ENCODE results near the gene TP73.

The TP73 gene

DNA sequence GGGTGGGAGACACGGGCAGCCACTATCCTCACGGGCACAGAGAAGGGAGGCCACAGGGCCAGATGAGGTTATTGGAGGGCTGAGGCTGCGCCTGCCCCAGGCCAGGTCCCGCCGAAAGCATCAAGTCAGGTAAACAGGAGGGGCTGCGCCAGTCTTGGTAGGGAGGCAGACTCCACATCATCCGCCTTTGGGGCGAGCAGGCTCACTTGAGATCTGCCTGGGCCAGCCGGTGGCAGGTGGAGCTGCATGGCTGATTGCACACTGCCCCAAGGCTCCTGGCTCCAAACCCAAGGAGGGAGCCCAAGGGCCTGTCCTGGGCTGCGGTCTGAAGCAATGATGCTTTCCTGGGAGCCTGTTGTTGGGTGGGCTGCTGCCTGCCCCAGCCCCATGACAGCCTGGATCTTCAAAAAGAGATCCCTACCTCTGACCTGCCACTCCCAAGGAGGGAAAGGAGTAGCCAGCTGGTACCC lies 124.8 kb downstream of the TP73 start:
- no peak for DNase-seq (ENCODE audit: low read depth in 2 of 2, low spot score in 1 of 2)

DNA sequence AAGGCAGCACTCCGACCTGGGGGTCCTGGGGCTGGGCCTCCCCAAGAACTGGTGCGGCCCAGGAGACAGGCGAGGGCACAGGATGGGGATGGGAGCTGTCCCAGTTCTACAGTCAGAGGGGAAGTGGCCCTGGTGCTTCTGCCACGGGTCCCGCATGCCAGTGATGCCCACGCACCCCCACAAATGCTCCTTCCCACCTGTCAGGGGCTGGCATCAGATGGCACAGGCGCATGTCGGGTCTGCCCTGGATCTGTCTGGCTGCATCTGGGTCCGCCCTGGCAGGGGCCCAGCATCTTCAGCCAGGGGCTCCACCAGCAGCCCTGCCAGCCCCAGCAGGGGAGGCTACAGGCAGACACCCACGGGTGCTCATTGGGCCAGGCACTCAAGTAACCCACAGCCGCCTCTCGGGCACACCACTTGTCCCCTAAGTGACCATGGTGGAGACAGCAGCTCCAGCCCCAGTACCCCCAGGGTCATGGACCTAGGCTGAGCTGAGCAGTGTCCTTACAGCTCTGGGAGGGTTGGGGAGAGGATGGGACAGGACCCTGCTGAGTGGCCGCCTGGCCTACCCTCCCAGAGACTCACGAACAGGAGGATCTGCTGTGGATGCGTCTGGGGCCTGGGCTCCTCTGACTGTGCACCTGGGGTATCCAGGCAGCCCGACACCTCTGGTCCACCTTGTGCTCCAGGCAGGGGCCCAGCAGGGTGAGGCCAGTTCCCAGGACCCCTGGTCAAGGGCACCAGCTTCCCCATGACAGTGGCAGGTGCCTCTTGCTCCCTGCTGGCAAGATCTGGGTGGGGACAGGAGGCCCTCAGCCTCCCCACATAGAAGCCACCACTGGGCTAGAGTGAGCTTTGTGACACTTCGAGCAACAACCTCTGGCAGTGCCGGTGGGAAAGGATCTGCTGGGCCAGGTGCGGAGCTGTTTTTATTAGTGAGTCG lies 125.6 kb downstream of the TP73 start:
- no peak for DNase-seq (ENCODE audit: low read depth in 2 of 2, low spot score in 1 of 2)

DNA sequence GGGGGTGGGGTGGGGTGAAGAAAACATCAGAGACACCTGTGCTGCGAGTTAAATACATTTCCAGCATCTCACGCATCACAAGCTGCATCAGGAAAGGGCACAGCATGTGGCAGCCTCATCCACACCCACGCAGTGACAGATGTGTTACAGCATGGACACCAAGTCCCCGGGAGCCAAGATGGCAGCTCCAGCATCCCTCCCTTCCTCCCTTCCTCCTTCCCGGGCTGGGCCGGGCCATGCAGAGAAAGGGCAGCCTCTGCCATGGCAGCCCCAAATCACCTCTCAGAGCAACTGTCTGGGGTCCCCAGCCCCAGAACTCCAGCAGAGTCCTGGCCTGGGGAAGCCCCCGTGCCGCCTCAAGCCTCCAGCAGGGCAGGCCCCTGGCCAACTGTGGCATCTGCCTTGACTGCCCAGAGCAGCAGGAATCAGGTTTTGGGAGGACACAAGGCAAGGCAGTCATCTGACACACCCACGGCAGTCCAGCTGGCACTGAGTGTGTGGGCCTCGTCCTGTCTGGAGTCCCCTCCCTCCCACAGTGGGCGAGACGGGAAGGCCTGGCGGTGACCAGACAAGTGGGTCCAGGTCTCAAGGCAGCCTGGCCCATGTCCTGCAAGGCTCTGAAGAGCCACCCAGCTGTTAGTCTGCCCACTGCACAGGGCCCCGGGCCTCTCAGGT lies 126.4 kb downstream of the TP73 start:
- no peak for DNase-seq (ENCODE audit: low read depth in 2 of 2, low spot score in 1 of 2)

GRCh38 chr1:3779265-3779911 lies 127.1 kb downstream of the TP73 start:
- no peak for DNase-seq (ENCODE audit: low read depth in 2 of 2, low spot score in 1 of 2)

- DNase-seq (ENCODE audit: low read depth in 2 of 2, low spot score in 1 of 2), result no peak
Observed at GRCh38 chr1:3779912-3780416, 127.6 kb downstream of the TP73 start.

DNA sequence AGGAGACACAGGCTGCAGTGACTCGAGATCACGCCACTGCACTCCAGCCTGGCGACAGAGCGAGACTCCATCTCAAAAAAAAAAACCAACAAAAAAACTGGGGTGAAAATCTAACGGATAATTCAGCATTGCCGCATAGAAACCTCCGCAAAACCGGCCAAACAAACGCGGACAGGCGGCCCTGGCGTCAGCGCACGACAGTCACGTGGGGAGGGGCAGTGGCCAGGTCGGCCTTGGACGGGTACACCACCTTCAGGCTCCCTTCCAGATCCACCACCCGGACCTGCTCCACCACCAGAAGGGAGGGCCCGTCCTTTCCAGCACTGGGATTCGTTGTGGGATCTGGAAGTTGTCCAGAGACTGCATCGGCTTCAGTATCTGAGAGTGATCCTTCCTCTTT lies 128.6 kb downstream of the TP73 start:
- no peak for DNase-seq (ENCODE audit: low read depth in 2 of 2, low spot score in 1 of 2)

- no peak for DNase-seq (ENCODE audit: low read depth in 2 of 2, low spot score in 1 of 2)
Observed at GRCh38 chr1:3783651-3784474, 131.5 kb downstream of the TP73 start.

DNA sequence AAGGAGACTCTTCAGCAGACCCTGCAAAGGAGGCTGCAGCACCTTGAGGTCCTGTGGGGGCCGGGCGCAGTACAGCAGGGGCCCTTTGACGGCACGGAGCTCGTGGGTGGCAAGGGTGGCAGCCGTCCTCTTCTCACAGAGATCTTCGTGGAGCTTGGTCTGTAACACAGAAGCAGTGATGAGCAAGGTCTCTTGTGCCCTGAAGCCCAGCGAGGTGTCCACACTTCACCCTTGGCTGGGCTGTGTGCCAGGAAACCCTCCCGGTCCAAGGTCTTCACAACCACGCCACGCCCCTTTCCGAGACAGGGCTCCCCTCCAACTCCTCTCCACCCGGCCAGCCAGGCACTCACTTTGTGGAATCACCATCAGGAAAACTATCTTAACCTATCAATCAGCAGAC lies 132.7 kb downstream of the TP73 start:
- DNase-seq (ENCODE audit: low read depth in 2 of 2, low spot score in 1 of 2), result no peak

DNA sequence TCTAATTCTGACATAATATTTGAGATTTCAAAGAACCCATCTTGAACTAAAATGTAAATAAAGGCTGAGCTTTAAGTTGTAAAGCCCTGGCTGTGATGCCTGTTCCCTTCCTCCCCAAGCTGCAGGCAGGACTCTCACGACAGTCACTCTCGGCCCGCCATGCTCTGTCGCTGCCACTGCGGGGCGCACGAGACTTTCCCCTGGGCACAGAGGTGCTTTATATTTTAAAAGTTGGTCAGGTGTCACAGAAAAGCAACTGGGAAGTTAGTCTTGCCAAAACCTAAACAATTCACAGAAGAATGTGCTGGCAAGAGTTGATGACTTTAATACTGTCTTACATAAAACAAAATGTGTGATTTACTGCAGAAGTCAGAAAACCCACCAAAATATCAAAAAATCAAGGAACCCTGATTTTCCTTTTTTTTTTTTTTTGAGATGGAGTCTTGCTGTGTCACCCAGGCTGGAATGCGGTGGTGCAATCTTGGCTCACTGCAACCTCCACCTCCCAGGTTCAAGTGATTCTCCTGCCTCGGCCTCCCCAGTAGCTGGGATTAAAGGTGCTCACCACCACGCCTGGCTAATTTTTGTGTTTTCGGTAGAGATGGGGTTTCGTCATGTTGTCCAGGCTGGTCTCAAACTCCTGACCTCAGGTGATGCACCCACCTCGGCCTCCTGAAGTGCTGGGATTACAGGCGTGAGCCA lies 133.3 kb downstream of the TP73 start:
- no peak for DNase-seq (ENCODE audit: low read depth in 2 of 2, low spot score in 1 of 2)

All from stimulated activated CD8-positive, alpha-beta memory T cell treated with anti-CD3 and anti-CD28 coated beads, Interleukin-4, amount 100 ng/mL, for 4 hours (primary cell).